Smooth muscle cell (in vitro differentiated cells): Measurements from ENCODE around the gene FOXC2. TPM values are rescaled to one million over a fixed set of nuclear protein-coding genes. Genes with fewer than 3 reads are reported as not detected.

Experiments used
- DNase-seq: peaks from one replicate; lab custom pipeline; 2025; ENCODE audit not compliant: unreplicated experiment; lab: John Stamatoyannopoulos, UW
- H2AFZ ChIP-seq: fragments of 200-600 bp; sonication (generic); 2 replicates; pipeline ENCODE4 v1.6.0; 2016; ENCODE audit warnings: antibody characterized with exemption, low read depth, mild to moderate bottlenecking
- H3F3A ChIP-seq: fragments of 200-600 bp; sonication (generic); 2 replicates; pipeline ENCODE4 v1.6.0; 2017; ENCODE audit warnings: antibody characterized with exemption, low read depth
- H3K27ac ChIP-seq: fragments of 200-600 bp; sonication (generic); 2 replicates; pipeline ENCODE4 v1.5.1; 2016; ENCODE audit warnings: low read depth, mild to moderate bottlenecking
- H3K27me3 ChIP-seq: fragments of 200-600 bp; sonication (generic); 2 replicates; pipeline ENCODE4 v1.6.1; 2016; ENCODE audit warnings: low read depth, mild to moderate bottlenecking
- H3K36me3 ChIP-seq: fragments of 200-600 bp; sonication (generic); 2 replicates; pipeline ENCODE4 v1.5.1; 2016; ENCODE audit warnings: low read depth
- H3K4me1 ChIP-seq: fragments of 200-600 bp; sonication (generic); 2 replicates; pipeline ENCODE4 v1.5.1; 2016; ENCODE audit warnings: low read depth
- H3K4me2 ChIP-seq: fragments of 200-600 bp; sonication (generic); 2 replicates; pipeline ENCODE4 v1.6.0; 2016; ENCODE audit warnings: mild to moderate bottlenecking
- H3K4me3 ChIP-seq: fragments of 200-600 bp; sonication (generic); 2 replicates; pipeline ENCODE4 v1.5.1; 2016; ENCODE audit warnings: mild to moderate bottlenecking
- H3K79me2 ChIP-seq: fragments of 200-600 bp; sonication (generic); 2 replicates; pipeline ENCODE4 v1.6.0; 2016; ENCODE audit warnings: low read depth, mild to moderate bottlenecking
- H3K9ac ChIP-seq: fragments of 200-600 bp; sonication (generic); 2 replicates; pipeline ENCODE4 v1.6.0; 2016; ENCODE audit warnings: low read depth
- H3K9me3 ChIP-seq: fragments of 200-600 bp; sonication (generic); replicated peaks from 2 replicates; pipeline ENCODE4 v1.5.1; 2016; ENCODE audit warnings: low read depth
- H4K20me1 ChIP-seq: fragments of 200-600 bp; sonication (generic); 2 replicates; pipeline ENCODE4 v1.6.0; 2016; ENCODE audit warnings: low read depth
- WGBS: methylation state at CpG from one replicate; pipeline ENCODE4 v1.1.7; 2016; ENCODE audit warnings: low lambda C conversion rate; 5-methylcytosine and 5-hydroxymethylcytosine counted together
- polyA plus RNA-seq: library from polyadenylated mRNA; unstranded; fragments of >200 nt; fragmentation: Nextera tagmentation; extraction: Ambion mirVana; gene quantifications from 2 replicates; pipeline ENCODE4 v1.2.1, GENCODE V29; 2016
- total RNA-seq: library from RNA; depleted of rRNA; stranded (reverse); fragments of >200 nt; gene quantifications from 2 replicates; pipeline ENCODE4 v1.2.3, GENCODE V29; 2014
- TF ChIP-seq, protein P1 (sequence below): fragments of 200-600 bp; sonication (generic); IDR thresholded peaks from 2 replicates; pipeline ENCODE4 v1.5.1; 2017; ENCODE audit warnings: borderline replicate concordance, mild to moderate bottlenecking, antibody characterized with exemption; ENCODE audit not compliant: insufficient read depth, poor library complexity, severe bottlenecking

Gene FOXC2
- total and polyA plus RNA-seq, 2 experiments from 2014 or later: 2.7 to 18.0 TPM

DNA sequence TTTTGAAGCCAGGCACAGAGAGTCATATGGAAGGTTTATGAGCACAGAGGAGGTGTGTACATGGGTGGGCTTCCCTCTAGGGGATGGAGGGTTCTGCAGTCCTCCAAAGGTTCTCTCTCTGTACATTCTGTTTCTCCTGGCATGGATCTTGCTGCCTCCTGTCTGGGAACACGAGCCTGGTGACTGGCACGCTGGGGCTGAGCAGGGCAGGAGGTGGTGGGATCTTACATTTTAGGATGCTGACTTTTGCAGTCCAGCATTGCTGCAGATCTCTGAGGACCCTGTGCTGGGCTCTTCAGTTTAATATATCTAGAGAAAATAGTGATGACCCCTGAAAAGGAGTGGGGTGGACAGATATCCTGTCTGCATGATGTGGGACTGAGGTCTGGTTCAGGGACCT is 34.7 kb downstream of the FOXC2 start:
- Histone ChIP-seq H3K9me3 (no peaks in the 10 kb centered on the region), H2AFZ (no peak overlapping the region), H3K36me3 (no peaks in the 10 kb centered on the region), H3K79me2 (no peaks in the 10 kb centered on the region), H4K20me1 (no peaks in the 10 kb centered on the region), H3K9ac (no peak overlapping the region), H3K27me3 (no peaks in the 10 kb centered on the region), H3K4me2 (no peak overlapping the region), H3K27ac (no peak overlapping the region), H3F3A (no peaks in the 10 kb centered on the region), H3K4me3 (no peak overlapping the region), H3K4me1 (no peaks in the 10 kb centered on the region)
- WGBS: 94% methylated on average over 2 of the region's 2 CpGs
- TF ChIP-seq, protein P1, sequence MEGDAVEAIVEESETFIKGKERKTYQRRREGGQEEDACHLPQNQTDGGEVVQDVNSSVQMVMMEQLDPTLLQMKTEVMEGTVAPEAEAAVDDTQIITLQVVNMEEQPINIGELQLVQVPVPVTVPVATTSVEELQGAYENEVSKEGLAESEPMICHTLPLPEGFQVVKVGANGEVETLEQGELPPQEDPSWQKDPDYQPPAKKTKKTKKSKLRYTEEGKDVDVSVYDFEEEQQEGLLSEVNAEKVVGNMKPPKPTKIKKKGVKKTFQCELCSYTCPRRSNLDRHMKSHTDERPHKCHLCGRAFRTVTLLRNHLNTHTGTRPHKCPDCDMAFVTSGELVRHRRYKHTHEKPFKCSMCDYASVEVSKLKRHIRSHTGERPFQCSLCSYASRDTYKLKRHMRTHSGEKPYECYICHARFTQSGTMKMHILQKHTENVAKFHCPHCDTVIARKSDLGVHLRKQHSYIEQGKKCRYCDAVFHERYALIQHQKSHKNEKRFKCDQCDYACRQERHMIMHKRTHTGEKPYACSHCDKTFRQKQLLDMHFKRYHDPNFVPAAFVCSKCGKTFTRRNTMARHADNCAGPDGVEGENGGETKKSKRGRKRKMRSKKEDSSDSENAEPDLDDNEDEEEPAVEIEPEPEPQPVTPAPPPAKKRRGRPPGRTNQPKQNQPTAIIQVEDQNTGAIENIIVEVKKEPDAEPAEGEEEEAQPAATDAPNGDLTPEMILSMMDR: no peak
- no peak for DNase-seq

DNA sequence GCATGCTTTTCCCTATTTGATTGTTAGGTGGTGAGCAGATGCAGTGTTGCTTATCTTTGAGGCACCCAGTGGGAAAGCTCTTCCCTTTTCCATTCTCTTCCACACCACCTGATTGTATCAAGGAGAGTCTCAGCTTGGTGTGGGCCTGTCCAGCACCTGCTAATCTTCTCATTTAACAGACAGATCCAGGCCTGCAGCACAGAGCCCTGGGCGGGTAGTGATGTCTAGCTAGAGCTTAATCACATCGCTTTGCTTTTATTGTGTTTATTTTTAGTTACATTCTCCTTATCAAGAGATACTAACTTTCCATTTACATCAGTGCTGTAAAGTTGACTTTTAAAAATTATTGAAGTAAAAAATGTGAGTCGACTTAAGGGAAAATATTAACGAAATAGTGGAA is 35.9 kb downstream of the FOXC2 start:
- Histone ChIP-seq H3K27me3 (no peaks in the 10 kb centered on the region), H3K9me3 (no peaks in the 10 kb centered on the region), H3K4me2 (no peak overlapping the region), H4K20me1 (no peaks in the 10 kb centered on the region), H3K27ac (no peak overlapping the region), H3F3A (no peaks in the 10 kb centered on the region), H3K79me2 (no peaks in the 10 kb centered on the region), H3K9ac (no peak overlapping the region), H3K4me1 (no peaks in the 10 kb centered on the region), H3K36me3 (no peaks in the 10 kb centered on the region), H3K4me3 (no peak overlapping the region), H2AFZ (no peak overlapping the region)
- WGBS: 60% methylated on average over 4 of the region's 4 CpGs
- DNase-seq: no peak
- TF ChIP-seq, protein P1: no peak

DNA sequence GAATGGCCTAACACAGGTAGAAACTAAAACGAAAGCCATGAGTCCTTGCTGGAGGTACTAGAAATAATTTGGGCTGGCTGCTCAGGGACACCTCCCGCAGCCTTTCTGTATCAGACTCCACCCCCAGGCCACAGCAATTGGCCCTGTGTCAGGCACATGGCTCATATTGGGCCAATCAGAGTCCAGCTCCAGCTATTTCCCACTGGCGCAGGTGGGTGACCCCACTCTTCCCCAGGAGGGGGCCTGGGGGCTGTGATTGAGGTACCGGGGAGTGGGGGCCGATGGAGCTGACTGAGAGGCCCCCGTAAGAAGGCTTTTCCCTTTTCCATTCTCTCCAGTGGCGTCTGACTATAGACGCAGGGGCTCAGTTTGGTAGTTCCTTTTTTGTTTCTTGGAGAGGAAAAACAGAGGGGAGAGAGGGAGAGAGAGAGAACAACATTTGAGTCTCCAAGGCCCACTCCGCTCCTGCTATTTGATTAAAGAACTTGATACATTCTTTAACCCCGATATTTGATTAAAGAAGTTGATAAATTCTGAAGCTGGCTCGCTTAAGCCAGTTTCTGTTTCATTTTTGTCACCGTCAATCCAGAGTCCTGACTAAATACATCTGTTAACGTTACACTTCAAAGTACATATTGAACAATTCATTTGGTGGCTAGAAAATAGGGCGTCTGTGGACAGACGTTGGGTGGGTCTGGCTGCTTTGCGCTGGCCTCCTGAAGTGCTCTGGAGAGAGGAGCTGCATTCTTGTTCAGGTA is 38.0 kb downstream of the FOXC2 start:
- no peak overlapping the region for H3K27ac ChIP-seq
- H3K4me1 ChIP-seq: no peaks in the 10 kb centered on the region
- H3K27me3 ChIP-seq: no peaks in the 10 kb centered on the region
- DNase-seq: no peak
- no peaks in the 10 kb centered on the region for H3K9me3 ChIP-seq
- H3K4me3 ChIP-seq: no peak overlapping the region
- no peak overlapping the region for H3K4me2 ChIP-seq
- no peak overlapping the region for H2AFZ ChIP-seq
- peaks cover 3% of the 10 kb centered on the region for H3F3A ChIP-seq
- no peaks in the 10 kb centered on the region for H3K36me3 ChIP-seq
- H3K9ac ChIP-seq: no peak overlapping the region
- H3K79me2 ChIP-seq: no peaks in the 10 kb centered on the region
- H4K20me1 ChIP-seq: no peaks in the 10 kb centered on the region
- TF ChIP-seq, protein P1: no peak
- WGBS: 94% methylated on average over 16 of the region's 16 CpGs

DNA sequence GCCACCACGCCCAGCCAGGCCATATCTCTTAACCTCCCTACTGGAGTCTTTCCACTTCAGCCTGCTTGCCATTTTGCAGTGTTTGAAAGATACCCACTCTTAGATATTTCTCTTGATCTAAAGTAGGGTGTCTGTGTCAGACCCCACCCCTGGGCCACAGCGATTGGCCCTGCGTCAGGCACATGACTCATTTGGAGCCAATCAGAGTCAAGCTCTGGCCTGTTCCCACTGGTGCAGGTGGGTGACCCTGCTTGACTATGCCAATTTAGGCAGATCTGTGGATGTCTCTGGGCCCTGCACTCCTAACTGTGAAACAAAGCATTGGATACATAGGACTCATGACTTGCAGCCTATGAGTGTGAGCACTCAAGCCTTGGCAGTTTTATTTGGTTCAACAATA is 39.3 kb downstream of the FOXC2 start:
- Histone ChIP-seq H4K20me1 (no peaks in the 10 kb centered on the region), H2AFZ (no peak overlapping the region), H3K9ac (no peak overlapping the region), H3F3A (peaks cover 3% of the 10 kb centered on the region), H3K4me3 (no peak overlapping the region), H3K9me3 (no peaks in the 10 kb centered on the region), H3K4me1 (no peaks in the 10 kb centered on the region), H3K36me3 (no peaks in the 10 kb centered on the region), H3K27me3 (no peaks in the 10 kb centered on the region), H3K79me2 (no peaks in the 10 kb centered on the region), H3K27ac (no peak overlapping the region), H3K4me2 (no peak overlapping the region)
- no peak for DNase-seq
- 90% methylated on average over 3 of the region's 3 CpGs for WGBS
- TF ChIP-seq, protein P1: no peak
